ENCODE results near the gene RPS6KA2.

DNA sequence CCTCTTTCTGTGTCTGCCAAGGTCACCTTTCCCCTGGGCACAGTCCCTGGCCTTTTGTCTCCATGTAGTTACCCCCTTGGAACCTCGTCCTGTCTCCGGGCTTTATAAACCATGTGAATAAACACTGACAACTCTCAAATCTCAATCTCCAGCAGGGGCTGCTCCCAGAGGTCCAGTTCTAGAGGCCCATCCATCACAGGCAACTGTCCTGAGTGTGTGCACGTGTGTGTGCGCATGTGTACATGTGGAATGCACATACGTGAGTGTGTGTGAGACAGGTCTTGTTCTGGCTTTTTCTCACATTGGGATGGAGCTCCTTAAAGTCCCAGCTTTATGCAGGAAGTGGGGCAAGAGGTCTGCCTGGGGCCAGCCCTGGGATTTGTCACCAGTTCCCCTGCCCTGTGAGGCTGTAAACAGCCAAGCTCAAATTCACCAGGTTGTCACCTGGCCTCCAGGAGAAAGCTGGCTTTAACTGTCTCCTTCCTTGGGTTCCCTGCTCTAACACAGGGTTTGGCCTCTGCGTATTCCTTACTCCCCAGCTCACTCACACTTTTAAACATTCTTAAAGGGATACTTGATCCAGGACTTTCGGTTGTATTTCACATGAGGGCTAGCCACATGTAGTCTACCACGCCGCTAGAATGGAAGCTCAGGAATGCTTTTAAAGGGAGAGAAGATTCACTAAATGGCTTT is 83.3 kb downstream of the RPS6KA2 start:
- TF ChIP-seq ZNF331 (CRISPR knock-in tag; IDR thresholded peaks at IDR 0.05; ENCODE audit: low read depth) (no peak), EZH2 (IDR thresholded peaks at IDR 0.05; ENCODE audit: low read depth, unreplicated experiment) (no peak), POLR2AphosphoS5 (IDR thresholded peaks at IDR 0.05; ENCODE audit: low read depth) (no peak), NANOG (IDR thresholded peaks at IDR 0.05; ENCODE audit: borderline replicate concordance) (no peak), CREB1 (CRISPR knock-in tag; IDR thresholded peaks at IDR 0.05; ENCODE audit: low read depth) (no peak), EZH2phosphoT487 (IDR thresholded peaks at IDR 0.05; ENCODE audit: unreplicated experiment) (no peak), STAT1 (IDR thresholded peaks at IDR 0.05; ENCODE audit: unreplicated experiment) (no peak)
- TF ChIP-seq, protein P1, sequence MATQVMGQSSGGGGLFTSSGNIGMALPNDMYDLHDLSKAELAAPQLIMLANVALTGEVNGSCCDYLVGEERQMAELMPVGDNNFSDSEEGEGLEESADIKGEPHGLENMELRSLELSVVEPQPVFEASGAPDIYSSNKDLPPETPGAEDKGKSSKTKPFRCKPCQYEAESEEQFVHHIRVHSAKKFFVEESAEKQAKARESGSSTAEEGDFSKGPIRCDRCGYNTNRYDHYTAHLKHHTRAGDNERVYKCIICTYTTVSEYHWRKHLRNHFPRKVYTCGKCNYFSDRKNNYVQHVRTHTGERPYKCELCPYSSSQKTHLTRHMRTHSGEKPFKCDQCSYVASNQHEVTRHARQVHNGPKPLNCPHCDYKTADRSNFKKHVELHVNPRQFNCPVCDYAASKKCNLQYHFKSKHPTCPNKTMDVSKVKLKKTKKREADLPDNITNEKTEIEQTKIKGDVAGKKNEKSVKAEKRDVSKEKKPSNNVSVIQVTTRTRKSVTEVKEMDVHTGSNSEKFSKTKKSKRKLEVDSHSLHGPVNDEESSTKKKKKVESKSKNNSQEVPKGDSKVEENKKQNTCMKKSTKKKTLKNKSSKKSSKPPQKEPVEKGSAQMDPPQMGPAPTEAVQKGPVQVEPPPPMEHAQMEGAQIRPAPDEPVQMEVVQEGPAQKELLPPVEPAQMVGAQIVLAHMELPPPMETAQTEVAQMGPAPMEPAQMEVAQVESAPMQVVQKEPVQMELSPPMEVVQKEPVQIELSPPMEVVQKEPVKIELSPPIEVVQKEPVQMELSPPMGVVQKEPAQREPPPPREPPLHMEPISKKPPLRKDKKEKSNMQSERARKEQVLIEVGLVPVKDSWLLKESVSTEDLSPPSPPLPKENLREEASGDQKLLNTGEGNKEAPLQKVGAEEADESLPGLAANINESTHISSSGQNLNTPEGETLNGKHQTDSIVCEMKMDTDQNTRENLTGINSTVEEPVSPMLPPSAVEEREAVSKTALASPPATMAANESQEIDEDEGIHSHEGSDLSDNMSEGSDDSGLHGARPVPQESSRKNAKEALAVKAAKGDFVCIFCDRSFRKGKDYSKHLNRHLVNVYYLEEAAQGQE (IDR thresholded peaks at IDR 0.05; ENCODE audit: unreplicated experiment), result no peak
- TF ChIP-seq, protein P2, sequence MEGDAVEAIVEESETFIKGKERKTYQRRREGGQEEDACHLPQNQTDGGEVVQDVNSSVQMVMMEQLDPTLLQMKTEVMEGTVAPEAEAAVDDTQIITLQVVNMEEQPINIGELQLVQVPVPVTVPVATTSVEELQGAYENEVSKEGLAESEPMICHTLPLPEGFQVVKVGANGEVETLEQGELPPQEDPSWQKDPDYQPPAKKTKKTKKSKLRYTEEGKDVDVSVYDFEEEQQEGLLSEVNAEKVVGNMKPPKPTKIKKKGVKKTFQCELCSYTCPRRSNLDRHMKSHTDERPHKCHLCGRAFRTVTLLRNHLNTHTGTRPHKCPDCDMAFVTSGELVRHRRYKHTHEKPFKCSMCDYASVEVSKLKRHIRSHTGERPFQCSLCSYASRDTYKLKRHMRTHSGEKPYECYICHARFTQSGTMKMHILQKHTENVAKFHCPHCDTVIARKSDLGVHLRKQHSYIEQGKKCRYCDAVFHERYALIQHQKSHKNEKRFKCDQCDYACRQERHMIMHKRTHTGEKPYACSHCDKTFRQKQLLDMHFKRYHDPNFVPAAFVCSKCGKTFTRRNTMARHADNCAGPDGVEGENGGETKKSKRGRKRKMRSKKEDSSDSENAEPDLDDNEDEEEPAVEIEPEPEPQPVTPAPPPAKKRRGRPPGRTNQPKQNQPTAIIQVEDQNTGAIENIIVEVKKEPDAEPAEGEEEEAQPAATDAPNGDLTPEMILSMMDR (conservative IDR thresholded peaks at IDR 0.05; ENCODE audit: low read depth in 2 of 2), result no peak
- TF ChIP-seq, protein P3, sequence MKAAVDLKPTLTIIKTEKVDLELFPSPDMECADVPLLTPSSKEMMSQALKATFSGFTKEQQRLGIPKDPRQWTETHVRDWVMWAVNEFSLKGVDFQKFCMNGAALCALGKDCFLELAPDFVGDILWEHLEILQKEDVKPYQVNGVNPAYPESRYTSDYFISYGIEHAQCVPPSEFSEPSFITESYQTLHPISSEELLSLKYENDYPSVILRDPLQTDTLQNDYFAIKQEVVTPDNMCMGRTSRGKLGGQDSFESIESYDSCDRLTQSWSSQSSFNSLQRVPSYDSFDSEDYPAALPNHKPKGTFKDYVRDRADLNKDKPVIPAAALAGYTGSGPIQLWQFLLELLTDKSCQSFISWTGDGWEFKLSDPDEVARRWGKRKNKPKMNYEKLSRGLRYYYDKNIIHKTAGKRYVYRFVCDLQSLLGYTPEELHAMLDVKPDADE (IDR thresholded peaks at IDR 0.05), result no peak
